HT1080 (cell line): ENCODE results near the gene SCGB1C1. TPM values are rescaled to one million over a fixed set of nuclear protein-coding genes. Genes with fewer than 3 reads are reported as not detected.
A peak's percentile ranks its signal among the peaks of the same experiment; 100 is the strongest.

Experiments
- DNase-seq: peaks from one replicate; pipeline ENCODE4 v3.0.0-alpha.2; 2015; ENCODE audit warnings: low read depth
- total RNA-seq: library from RNA; depleted of rRNA; stranded (reverse); fragments of >200 nt; shearing (Covaris generic); gene quantifications from 2 replicates; pipeline ENCODE4 v1.2.3, GENCODE V29; 2014

The SCGB1C1 gene
- total RNA-seq, 1 experiment from 2014 or later: not detected

DNA sequence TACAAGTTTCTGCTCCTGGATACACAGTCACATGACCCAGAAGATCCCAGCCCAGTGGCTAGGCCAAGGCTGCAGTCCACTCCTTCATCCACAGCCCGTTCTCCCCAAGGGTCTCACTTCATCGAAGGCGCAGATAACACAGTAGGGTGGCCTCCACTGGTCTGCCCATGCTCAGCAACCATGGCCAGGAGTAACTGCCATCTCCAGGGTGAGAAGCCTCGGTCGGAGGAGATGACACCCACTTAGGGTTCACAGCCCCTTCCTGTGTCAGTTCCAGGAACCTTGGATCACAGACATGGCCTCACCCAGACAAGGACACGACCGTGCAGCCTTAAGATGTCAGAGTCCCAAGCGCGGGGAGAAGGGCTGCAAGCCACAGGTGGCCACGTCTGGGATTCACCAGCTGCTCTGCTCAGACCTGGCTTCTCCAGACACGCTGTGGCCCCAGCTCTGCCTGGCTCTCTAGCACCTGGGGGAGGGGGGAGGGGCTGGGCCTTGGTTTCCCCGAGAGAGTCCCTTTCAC lies 11.8 kb downstream of the SCGB1C1 start:
- no peak for DNase-seq

DNA sequence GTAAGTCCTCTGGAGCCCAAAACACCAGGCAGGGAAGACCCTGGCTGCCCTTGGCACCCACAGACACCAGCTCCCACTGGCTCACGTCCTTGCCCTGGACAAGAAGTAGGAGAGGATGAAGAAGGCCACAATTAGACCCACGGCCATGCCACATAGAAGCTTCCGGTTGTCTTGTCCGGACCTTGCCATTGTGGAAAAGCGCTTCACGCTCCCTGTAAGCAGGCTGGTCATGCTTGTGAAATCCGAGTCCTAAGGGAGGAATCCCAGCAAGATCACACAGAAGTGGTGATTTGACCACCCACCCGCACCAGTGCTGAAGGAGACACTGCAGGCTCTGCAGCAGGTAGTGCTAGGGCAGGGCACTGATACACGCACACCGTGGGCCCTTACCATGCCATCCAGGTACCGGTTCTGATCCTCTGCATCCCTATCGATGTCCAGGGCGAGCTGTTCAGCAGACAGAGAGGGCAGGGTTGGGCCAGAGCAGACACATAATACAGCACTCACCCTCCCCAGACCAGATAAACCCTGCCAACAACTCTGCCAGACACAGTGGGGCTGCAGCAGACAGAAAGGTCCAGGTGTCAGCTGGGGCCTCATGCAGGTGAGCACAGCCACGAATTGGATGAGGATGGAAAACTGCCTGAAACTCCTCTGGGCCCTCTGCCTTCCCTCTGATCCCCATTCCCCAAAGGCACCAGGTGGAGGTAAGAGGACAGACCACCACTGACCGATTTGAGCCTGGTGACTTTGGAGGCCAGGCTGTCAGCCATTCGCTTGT lies 12.5 kb downstream of the SCGB1C1 start:
- DNase-seq: no peak

DNA sequence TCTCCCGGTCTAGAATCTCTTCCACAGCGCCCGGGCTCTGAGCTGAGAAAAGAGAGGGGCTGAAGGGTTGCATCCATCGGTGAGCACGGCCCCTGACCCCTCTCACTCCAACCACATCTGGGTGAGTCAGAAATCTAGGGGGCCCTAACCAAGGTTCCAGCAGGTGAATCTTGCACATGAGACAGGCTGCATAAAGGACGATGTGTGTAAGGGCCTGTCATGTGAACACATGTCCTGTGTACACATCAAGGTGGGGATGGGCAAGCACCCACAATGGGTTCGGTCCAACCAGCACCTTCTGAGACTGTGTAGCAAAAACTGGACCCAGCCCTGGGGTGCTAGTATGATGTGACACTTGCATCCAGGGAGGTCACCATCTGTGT lies 13.1 kb downstream of the SCGB1C1 start:
- no peak for DNase-seq

DNA sequence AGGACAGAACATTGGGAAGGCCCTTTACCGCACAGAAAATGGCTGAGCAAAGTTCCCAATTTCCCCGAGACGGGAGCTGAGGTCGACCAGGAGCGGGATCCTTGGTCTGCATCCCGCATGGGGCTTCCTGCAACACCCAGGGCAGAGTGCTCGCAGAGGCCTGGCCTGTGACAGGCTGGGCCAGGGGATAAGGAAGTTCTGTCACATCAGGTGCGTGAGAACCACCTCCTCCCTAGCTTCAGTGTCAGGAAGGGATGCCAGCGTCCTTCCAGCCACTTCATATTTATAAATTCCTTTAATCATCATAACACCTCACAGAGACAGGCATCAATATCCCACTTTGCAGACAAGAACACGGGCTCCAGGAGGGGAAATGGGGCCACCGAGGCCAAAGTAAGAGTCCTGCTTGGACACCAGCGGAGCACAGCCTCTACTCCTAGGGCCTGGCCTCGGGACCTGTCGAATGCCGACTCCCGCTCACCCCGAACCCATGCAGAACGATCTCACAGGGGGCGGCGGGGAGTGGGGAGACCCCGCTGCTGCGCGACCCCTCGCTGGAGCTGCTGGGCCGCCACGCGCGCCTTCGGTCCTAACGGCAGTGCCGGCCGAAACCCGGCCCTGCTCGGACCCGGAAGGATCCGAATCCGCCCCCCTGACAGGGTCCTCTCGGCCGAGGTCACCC lies 13.8 kb downstream of the SCGB1C1 start:
- no peak for DNase-seq

DNA sequence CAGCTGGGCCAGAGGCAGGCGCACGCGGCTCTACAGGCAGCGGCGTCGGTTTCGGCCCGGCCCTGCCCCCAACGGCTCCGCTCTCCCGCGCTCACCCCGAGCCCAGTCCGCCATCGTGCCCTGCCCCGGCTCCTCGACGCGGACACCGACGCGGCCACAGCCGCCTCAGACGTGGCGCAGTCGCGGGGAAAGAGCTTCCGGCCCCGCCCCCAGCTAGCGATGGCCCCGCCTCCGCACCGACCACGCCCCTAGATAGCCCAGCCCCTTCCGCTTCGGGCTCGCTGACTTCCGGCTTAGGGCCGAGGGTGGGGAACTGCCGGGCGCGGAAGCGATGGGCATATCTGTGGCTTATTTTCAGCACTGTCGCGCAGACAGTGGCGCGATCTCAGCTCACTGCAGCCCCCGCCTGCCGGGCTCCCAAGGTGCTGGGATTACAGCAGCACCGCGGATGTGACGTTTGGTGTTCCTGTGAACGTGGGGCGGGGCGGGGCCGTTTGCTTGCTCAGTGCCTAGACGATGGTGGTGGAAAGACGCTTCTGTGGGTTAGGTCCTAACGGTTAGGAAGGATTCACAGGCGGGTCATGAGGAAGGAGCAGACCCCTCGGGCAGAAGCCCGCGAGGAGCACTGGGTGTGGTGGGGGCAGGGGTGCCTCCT lies 14.5 kb downstream of the SCGB1C1 start, which contains the start of the genes BET1L and RIC8A:
Gene BET1L, minus strand, starts transcription at position 192 of the 655 bp plus-strand sequence. Its CDS starts 78 bp downstream, at position 114.
Gene RIC8A, plus strand, starts transcription at position 501 of the 655 bp plus-strand sequence. CDS start 1,147 bp downstream, outside the sequence.
- peak; percentile 99 for DNase-seq

DNA sequence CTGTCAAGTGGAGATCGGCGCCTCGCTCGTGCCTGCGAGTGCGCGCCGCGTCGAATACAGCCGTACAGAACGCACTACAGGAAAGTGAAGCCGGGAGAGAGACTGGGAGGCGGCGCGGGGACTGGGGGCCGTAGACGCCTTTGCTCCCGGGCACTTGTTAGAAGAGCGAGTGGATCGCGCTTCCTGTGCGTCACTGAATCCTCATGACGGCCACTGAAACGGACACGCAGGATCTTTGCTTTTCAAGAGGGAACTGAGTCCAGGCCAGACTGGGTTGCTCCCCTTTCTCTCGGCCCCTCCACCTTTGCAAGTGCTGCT lies 14.9 kb downstream of the SCGB1C1 start:
- no peak for DNase-seq

DNA sequence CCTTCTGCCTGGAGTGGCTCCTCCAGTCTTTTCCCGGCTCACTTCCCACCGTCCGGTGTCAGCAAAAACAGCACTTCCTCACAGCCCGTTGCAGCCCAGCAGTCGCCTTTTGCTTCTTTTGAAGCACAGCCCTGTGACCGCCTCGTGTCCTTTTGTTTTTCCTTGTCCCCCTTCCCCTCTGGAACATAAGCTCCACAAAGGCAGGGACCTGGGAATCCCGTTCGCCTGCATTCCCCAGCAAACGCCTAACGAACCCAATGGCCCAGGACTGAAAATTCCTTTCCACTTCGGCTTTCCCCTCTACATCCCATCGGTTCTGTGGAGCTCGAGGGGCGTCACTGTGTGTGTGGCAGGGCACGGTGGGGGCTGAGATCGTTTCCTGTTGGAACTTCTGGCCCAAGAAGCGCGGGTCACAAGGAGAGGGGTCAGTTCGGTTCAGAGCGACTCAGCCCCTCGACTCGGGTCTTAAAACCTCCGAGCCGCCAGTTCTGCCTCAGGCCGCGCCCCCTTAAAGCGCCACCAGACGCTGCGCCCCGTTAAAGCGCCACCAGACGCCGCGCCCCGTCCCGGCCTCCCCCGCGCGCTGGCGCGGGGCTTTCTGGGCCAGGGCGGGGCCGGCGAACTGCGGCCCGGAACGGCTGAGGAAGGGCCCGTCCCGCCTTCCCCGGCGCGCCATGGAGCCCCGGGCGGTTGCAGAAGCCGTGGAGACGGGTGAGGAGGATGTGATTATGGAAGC lies 15.5 kb downstream of the SCGB1C1 start:
- DNase-seq: peak; percentile 70

DNA sequence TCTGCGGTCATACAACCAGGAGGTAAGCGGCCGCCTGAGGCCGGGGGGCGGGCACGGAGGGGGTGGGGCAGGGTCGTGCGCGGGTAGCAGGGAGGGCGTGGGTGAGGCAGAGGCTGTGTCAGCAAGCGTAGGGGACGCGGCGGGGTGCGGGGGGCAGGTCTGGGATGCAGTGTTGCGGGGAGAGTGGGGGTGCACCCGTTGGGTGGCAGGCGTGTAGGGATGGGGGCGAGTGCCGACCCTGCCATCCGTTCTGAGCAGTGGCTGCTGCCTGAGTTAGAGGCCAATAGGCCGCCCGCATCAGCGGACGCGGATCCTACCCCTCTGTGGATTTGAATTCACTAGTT lies 16.0 kb downstream of the SCGB1C1 start:
- DNase-seq: no peak

DNA sequence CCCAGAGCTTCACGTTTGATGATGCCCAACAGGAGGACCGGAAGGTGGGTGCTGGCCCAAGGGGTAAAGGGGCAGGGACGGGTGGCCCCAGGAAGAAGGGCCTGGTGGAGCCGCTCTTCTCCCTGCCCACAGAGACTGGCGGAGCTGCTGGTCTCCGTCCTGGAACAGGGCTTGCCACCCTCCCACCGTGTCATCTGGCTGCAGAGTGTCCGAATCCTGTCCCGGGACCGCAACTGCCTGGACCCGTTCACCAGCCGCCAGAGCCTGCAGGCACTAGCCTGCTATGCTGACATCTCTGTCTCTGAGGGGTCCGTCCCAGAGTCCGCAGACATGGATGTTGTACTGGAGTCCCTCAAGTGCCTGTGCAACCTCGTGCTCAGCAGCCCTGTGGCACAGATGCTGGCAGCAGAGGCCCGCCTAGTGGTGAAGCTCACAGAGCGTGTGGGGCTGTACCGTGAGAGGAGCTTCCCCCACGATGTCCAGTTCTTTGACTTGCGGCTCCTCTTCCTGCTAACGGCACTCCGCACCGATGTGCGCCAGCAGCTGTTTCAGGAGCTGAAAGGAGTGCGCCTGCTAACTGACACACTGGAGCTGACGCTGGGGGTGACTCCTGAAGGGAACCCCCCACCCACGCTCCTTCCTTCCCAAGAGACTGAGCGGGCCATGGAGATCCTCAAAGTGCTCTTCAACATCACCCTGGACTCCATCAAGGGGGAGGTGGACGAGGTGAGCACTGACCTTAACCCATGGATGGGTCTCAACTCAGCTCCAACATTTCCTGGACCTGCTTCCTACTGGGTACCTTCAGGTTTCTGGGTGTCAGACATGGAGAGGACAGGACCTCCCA lies 16.6 kb downstream of the SCGB1C1 start:
- DNase-seq: peak; percentile 17

DNA sequence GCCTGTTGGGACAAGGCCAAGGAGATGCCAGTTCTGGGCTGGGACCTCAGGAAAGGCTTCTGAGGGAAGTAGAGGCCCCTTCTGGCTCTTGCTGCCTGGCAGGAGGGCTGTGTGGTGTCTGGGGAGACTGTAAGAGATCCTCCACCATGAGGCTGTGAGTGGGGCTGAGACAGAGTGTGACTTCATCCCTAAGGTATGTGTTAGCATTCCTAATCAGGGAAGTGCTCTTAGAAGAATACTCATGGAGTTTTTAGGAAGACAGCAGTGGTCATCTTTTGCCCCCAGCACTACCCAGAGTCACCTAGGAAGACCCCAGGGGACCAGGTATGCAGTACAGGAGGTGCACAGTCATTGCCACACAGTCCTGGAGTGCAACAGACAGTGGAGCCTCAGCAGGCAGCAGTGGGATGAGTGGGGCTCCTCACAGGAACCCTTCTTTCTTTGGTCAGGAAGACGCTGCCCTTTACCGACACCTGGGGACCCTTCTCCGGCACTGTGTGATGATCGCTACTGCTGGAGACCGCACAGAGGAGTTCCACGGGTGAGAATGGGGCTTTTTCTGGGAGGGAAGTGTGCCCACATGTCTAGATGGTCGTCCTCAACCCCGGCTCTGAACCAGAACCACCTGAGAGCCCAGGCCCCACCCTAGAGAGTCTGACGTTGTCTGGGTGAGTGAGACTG lies 17.4 kb downstream of the SCGB1C1 start:
- peak; percentile 72 for DNase-seq

DNA sequence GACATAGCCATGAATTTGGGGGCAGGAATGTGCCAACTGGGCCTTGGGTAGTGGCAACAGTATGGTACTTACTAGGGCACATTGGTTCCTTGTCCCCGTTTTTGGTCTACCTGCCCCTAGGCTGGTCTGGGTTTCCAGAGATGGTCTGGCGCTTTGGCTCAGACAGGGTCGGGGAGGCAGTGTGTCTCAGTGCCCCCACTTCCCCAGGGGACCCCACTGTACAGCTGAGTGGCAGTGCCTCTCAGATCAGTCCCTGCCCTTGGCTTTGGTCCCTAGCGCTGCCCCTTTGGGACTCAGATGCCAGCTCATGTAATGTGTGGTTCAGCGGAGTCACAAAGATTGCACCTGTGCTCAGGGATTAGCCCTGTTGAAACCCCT lies 17.9 kb downstream of the SCGB1C1 start:
- DNase-seq: no peak

DNA sequence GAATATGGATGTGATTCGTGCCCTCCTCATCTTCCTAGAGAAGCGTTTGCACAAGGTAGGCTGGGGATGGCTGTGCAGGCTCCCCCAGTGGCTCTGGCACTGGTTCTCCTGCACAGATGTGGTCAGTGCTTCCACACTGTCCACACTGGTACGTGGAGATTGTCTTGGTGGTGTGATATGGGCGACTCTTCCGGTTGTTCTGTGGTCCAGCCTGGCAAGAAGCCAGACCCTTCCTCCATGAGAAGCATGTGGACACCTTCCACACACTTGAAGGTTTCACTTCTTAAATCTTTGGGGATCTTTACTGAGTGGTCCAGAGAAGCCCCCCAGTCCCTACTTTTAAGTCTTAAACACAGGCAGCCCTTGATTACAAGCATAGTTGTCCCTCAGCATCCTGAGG lies 18.4 kb downstream of the SCGB1C1 start:
- DNase-seq: no peak

DNA sequence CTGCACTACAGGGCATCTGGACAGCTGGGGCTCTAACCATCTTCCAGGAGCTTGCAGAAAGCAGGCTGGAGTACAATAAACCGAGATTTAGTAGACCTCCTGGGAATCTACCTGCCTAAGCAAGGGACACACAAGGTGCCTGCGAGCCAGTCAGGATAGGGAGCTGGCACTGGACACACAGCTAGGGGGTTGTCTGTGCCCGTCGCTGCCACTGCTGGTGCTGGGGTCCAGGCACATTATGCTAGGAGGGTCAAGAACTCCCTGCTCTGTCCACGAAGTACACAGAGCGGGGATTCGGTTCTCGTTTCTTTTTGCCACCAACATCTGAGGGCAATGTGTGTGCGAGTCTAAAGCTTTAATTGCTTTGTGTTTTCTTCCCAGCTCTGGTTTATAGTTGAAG lies 18.9 kb downstream of the SCGB1C1 start:
- no peak for DNase-seq

DNA sequence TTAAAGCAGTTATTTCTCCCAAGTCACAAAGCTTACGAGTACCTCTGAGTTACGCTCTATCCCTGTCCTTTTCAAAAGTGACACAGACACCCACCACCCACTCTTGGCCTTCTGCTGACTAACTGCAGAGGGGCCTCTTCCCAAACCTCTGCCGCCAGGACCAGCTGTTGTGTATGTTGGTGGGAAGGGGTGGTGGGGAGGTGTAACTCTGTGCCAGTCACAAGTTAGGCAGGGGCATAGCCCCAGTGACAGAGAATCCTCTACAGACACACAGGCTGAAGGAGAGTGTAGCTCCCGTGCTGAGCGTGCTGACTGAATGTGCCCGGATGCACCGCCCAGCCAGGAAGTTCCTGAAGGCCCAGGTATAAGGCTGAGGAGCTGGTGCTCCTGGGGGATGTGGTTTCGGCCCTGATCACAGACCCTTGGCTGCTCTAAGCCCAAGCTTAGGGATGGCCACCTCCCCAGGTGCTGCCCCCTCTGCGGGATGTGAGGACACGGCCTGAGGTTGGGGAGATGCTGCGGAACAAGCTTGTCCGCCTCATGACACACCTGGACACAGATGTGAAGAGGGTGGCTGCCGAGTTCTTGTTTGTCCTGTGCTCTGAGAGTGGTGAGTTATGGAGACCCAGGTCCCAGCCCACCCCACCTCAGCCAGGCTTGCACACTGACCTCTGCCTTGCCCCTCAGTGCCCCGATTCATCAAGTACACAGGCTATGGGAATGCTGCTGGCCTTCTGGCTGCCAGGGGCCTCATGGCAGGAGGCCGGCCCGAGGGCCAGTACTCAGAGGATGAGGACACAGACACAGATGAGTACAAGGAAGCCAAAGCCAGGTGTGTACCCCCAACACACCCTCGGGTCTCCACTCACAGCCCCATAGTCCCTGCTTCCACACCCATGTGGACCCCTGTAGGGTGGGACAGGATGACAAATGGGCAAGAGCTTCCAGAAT lies 19.5 kb downstream of the SCGB1C1 start:
- DNase-seq: no peak

DNA sequence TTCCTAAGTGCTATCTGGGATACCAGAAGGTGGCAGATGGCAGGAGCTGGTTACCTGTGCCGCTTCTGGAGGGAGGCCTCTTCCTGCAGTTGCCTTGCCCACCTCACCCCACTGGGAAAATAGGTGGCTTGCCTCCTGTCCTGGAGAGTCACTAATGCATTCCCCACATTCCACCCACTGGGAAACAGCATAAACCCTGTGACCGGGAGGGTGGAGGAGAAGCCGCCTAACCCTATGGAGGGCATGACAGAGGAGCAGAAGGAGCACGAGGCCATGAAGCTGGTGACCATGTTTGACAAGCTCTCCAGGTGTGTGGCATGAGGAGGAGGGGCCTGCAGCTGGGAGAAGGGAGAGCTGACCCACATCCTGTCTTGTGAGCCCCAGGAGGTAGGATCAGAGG lies 20.2 kb downstream of the SCGB1C1 start:
- DNase-seq: peak; percentile 12

DNA sequence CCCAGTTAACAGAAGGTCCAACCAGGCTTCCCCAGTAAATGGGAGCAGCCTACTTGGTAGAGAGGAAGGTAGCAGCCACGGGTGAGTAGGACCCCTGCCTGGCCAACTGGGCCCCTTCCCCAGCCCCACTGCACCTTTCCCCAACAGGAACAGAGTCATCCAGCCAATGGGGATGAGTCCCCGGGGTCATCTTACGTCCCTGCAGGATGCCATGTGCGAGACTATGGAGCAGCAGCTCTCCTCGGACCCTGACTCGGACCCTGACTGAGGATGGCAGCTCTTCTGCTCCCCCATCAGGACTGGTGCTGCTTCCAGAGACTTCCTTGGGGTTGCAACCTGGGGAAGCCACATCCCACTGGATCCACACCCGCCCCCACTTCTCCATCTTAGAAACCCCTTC lies 21.2 kb downstream of the SCGB1C1 start:
- no peak for DNase-seq

DNA sequence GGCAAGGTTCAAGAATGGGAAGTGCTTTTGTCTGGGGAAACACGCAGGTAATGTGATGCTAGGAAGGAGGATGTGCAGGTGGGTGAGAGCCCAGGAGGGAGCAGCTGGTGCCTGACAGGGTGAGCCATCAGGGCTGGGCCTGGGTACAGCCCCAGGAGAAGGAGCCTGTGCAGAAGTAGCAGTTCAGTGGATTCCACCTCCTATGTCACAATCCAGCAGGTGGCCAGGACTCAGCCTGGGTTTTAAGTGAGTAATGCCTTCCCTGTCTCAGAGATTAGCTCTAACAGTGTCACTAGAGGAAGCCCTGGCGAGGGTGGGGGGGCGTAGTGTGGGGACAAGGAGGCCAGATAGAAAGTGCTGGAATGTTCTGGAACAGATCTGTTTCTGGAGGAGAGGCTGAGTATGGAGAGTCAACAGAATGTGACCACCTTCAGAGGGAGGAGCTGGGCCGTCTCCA lies 22.7 kb downstream of the SCGB1C1 start:
- no peak for DNase-seq

DNA sequence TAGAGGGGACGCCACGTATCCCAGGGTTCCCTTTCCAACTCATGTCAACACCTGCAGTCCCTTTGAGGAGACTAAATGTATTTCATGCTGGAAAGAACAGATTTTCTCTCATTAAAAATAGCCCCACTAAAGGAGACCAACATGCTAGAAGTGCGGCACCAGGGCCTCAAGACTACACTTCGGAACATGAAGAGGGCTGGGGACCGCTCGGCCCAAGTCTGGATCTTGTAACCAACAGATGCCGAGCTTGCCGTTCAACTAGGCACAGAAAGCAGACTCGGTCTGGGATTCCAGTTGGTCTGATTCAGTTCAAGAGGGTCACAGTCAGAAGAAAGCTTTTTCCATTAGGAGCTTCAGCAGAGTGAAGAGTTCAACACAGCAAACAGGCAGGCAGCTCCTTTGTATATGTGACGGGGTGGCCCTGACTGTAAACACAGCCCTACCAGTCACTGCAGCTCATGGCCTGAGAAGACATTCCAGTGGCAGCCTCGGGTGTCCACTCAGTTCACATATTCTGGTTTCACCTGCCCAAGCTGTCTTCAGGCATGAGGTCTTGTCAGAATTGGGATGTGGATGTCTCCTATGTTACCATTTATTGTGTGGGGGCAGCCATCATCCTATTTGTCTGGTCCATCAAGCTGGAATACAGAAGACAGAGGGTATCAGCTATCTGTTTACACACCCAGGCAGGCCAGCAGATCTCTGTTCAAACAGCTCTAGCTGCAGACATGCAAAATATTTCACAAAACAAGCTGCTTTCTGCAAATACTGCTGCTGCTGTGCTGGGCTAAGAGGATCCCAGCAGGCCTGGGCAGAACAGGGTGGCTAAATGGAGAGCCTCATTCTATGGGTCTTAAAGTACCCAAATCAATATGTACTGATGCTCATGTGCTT lies 23.4 kb downstream of the SCGB1C1 start:
- DNase-seq: no peak
